Measurements from ENCODE around the gene AGMO. TPM values are rescaled to one million over a fixed set of nuclear protein-coding genes. Genes with fewer than 3 reads are reported as not detected.

AGMO gene
- total and polyA plus RNA-seq, 2 donors (not counting 1 experiment from before 2014, with no cell fraction given): not detected

- WGBS (ENCODE audit: insufficient coverage): no CpG with 5 or more reads among the region's 2 CpGs
- H3K4me2 ChIP-seq (replicated peaks; ENCODE audit: low read depth, low read length, poor library complexity, severe bottlenecking): no peak overlapping the region
- ATAC-seq (ENCODE audit: low read depth): no peak
- CTCF ChIA-PET: no interaction called here
- H3K27ac ChIP-seq (ENCODE audit: low read length in 2 of 2): no peak overlapping the region
- H3K9ac ChIP-seq (ENCODE audit: low read length): no peak overlapping the region
- no peak for DNase-seq
- no peak overlapping the region for H3K4me3 ChIP-seq (ENCODE audit: control extremely low read depth in 1 of 5, extremely low read depth in 1 of 5, insufficient read depth in 1 of 5, low read depth in 2 of 5, low read length in 4 of 5)
- Mint-ChIP-seq H3K4me1 (no peaks in the 10 kb centered on the region), H3K4me3 (no peak overlapping the region), H3K27me3 (no peaks in the 10 kb centered on the region), H3K9me3 (ENCODE audit: insufficient read depth) (peaks cover 3% of the 10 kb centered on the region), H3K27ac (no peak overlapping the region)
- no peaks in the 10 kb centered on the region for H3K4me1 ChIP-seq (ENCODE audit: control insufficient read depth in 2 of 2, insufficient read depth in 2 of 2, low read length in 2 of 2)
- H4K20me1 ChIP-seq (ENCODE audit: control insufficient read depth, insufficient read depth, low read length, poor library complexity, severe bottlenecking): no peaks in the 10 kb centered on the region
- intact Hi-C loops (cut with micrococcal nuclease): no loop called here
- TF ChIP-seq EZH2 (IDR thresholded peaks at IDR 0.05; ENCODE audit: borderline replicate concordance, insufficient read depth, low read depth, low read length, poor library complexity, severe bottlenecking): no peak
- TF ChIP-seq, protein P1, sequence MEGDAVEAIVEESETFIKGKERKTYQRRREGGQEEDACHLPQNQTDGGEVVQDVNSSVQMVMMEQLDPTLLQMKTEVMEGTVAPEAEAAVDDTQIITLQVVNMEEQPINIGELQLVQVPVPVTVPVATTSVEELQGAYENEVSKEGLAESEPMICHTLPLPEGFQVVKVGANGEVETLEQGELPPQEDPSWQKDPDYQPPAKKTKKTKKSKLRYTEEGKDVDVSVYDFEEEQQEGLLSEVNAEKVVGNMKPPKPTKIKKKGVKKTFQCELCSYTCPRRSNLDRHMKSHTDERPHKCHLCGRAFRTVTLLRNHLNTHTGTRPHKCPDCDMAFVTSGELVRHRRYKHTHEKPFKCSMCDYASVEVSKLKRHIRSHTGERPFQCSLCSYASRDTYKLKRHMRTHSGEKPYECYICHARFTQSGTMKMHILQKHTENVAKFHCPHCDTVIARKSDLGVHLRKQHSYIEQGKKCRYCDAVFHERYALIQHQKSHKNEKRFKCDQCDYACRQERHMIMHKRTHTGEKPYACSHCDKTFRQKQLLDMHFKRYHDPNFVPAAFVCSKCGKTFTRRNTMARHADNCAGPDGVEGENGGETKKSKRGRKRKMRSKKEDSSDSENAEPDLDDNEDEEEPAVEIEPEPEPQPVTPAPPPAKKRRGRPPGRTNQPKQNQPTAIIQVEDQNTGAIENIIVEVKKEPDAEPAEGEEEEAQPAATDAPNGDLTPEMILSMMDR (IDR thresholded peaks at IDR 0.05): no peak
- H3K79me2 ChIP-seq (ENCODE audit: control insufficient read depth, insufficient read depth, low read length): no peaks in the 10 kb centered on the region
- H3K27me3 ChIP-seq (replicated peaks in 1 of 4; ENCODE audit: control extremely low read depth in 1 of 4, control insufficient read depth in 3 of 4, insufficient read depth in 4 of 4, low read length in 3 of 4): no peaks in the 10 kb centered on the region
- H3K36me3 ChIP-seq (replicated peaks in 1 of 2; ENCODE audit: control extremely low read depth in 1 of 2, control insufficient read depth in 1 of 2, extremely low read depth in 1 of 2, insufficient read depth in 2 of 2, low read length in 1 of 2): no peaks in the 10 kb centered on the region
- no peak overlapping the region for H2AFZ ChIP-seq (ENCODE audit: insufficient read depth, low read depth, low read length, poor library complexity, severe bottlenecking)
- H3K9me3 ChIP-seq (ENCODE audit: control extremely low read depth in 1 of 3, control insufficient read depth in 2 of 3, insufficient read depth in 1 of 3, low read length in 2 of 3): no peaks in the 10 kb centered on the region
- POLR2A ChIA-PET: no interaction called here
These were observed 131.6 kb downstream of the AGMO start for GRCh38 chr7:15430191-15430590.

- Histone ChIP-seq H3K27me3 (replicated peaks in 1 of 4; ENCODE audit: control extremely low read depth in 1 of 4, control insufficient read depth in 3 of 4, insufficient read depth in 4 of 4, low read length in 3 of 4) (no peaks in the 10 kb centered on the region), H3K4me2 (replicated peaks; ENCODE audit: low read depth, low read length, poor library complexity, severe bottlenecking) (no peak overlapping the region), H3K9ac (ENCODE audit: low read length) (no peak overlapping the region), H3K36me3 (replicated peaks in 1 of 2; ENCODE audit: control extremely low read depth in 1 of 2, control insufficient read depth in 1 of 2, extremely low read depth in 1 of 2, insufficient read depth in 2 of 2, low read length in 1 of 2) (no peaks in the 10 kb centered on the region), H3K4me3 (ENCODE audit: control extremely low read depth in 1 of 5, extremely low read depth in 1 of 5, insufficient read depth in 1 of 5, low read depth in 2 of 5, low read length in 4 of 5) (no peak overlapping the region), H3K27ac (ENCODE audit: low read length in 2 of 2) (no peak overlapping the region), H3K9me3 (ENCODE audit: control extremely low read depth in 1 of 3, control insufficient read depth in 2 of 3, insufficient read depth in 1 of 3, low read length in 2 of 3) (no peaks in the 10 kb centered on the region), H4K20me1 (ENCODE audit: control insufficient read depth, insufficient read depth, low read length, poor library complexity, severe bottlenecking) (no peaks in the 10 kb centered on the region), H3K79me2 (ENCODE audit: control insufficient read depth, insufficient read depth, low read length) (no peaks in the 10 kb centered on the region), H3K4me1 (ENCODE audit: control insufficient read depth in 2 of 2, insufficient read depth in 2 of 2, low read length in 2 of 2) (no peaks in the 10 kb centered on the region), H2AFZ (ENCODE audit: insufficient read depth, low read depth, low read length, poor library complexity, severe bottlenecking) (no peak overlapping the region)
- CTCF ChIA-PET: no interaction called here
- no CpG with 5 or more reads among the region's 2 CpGs for WGBS (ENCODE audit: insufficient coverage)
- intact Hi-C loops (cut with micrococcal nuclease): no loop called here
- H3K9me3 Mint-ChIP-seq (ENCODE audit: insufficient read depth): peaks cover 10% of the 10 kb centered on the region
- ATAC-seq (ENCODE audit: low read depth) (no peak), DNase-seq (no peak)
- H3K27me3 Mint-ChIP-seq: no peaks in the 10 kb centered on the region
- no peak overlapping the region for H3K4me3 Mint-ChIP-seq
- TF ChIP-seq, protein P1 (IDR thresholded peaks at IDR 0.05): no peak
- no peak for TF ChIP-seq EZH2 (IDR thresholded peaks at IDR 0.05; ENCODE audit: borderline replicate concordance, insufficient read depth, low read depth, low read length, poor library complexity, severe bottlenecking)
- POLR2A ChIA-PET: no interaction called here
- no peak overlapping the region for H3K27ac Mint-ChIP-seq
- H3K4me1 Mint-ChIP-seq: no peaks in the 10 kb centered on the region
These were observed 137.3 kb downstream of the AGMO start for GRCh38 chr7:15424468-15424867.

Data from B cell (primary cell).